HUES6 (cell line): ENCODE data around the gene SGF29.
"Not testable (repeated sequence)": the region's sequence is repeated elsewhere in the genome, so short reads cannot be mapped to it uniquely, and the experiment has no call there.

Experiments used
- H3K27ac ChIP-seq: 2 replicates; pipeline ENCODE4 v1.7.0; 2013; ENCODE audit warnings: low read depth, mild to moderate bottlenecking, low read length, inconsistent platforms
- H3K27me3 ChIP-seq: 2 replicates; pipeline ENCODE4 v1.6.1; 2013; ENCODE audit warnings: low read length; ENCODE audit not compliant: control insufficient read depth, insufficient read depth
- H3K36me3 ChIP-seq: 2 replicates; pipeline ENCODE4 v1.6.1; 2013; ENCODE audit warnings: low read length; ENCODE audit not compliant: control insufficient read depth, insufficient read depth
- H3K4me1 ChIP-seq: 2 replicates; pipeline ENCODE4 v1.6.1; 2013; ENCODE audit warnings: low read length; ENCODE audit not compliant: control insufficient read depth, insufficient read depth
- H3K4me3 ChIP-seq: 2 replicates; pipeline ENCODE4 v1.5.1; 2013; ENCODE audit warnings: low read depth, low read length
- H3K9ac ChIP-seq: one replicate; pipeline ENCODE4 v1.6.1; 2013; ENCODE audit warnings: mild to moderate bottlenecking, low read length
- H3K9me3 ChIP-seq: 2 replicates; pipeline ENCODE4 v1.6.1; 2013; ENCODE audit warnings: low read depth, low read length; ENCODE audit not compliant: control insufficient read depth, insufficient read depth

Gene SGF29

GRCh38 chr16:28537076-28537475 lies 16.6 kb upstream of the SGF29 start:
- H3K4me1 ChIP-seq, result peaks cover 2% of the 10 kb centered on the region; the same call in 1 of the 2 replicates
- no peak overlapping the region for H3K4me3 ChIP-seq
- no peak overlapping the region for H3K27ac ChIP-seq

GRCh38 chr16:28537964-28538732 lies 15.6 kb upstream of the SGF29 start:
- Histone ChIP-seq H3K9me3 (no peaks in the 10 kb centered on the region), H3K4me1 (no peaks in the 10 kb centered on the region), H3K27me3 (no peaks in the 10 kb centered on the region), H3K27ac (no peak overlapping the region), H3K36me3 (no peaks in the 10 kb centered on the region), H3K9ac (no peak overlapping the region), H3K4me3 (no peak overlapping the region)

More at GRCh38 chr16:28537076-28537475, 16.6 kb upstream of the SGF29 start:
- Histone ChIP-seq H3K36me3 (no peaks in the 10 kb centered on the region), H3K9ac (no peak overlapping the region), H3K27me3 (no peaks in the 10 kb centered on the region), H3K9me3 (no peaks in the 10 kb centered on the region)

DNA sequence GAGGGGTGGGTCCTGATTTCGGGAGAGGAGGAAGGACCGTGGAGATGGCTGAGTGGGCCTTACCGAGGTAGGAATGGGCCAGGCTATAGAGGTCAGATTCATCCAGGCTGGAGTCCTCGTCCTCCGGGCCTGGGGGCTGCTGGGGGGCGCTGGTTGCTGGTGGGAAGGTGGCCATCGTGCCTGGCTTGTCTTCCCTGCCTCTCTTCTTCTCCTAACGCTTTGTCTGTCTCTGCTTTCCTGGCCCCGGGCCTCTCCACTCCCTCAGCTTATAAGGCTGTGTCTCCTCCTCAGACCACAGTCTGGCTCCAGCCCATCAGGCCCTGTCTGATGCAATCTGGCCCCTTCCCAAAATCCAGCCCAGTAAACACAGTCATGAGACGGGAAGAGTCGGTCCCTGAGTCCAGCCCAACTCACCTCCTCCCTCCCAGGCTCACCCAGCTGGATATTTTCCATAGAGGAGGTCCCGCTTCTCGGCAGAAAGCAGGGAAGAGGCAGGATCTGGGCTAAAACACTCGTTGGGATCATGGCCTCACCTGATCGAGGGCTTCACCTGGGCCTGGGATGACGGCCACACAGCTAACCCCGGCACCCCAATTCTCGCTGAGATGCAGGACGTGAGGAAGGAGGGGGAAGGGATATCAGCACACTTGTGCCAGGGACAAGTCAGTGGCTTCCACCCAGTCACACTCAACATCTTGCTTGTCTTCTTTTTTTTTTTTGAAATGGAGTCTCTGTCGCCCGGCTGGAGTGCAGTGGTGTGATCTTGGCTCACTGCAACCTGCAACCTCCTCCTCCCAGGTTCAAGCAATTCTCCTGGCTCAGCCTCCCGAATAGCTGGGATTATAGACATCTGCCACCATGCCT lies 14.8 kb upstream of the SGF29 start, which contains the start of gene NUPR1:
NUPR1 (minus strand) TSS at position 242 of the 864 bp plus-strand sequence; CDS start at position 175, 67 bp downstream.
- Histone ChIP-seq H3K4me3 (no peak within 1 kb of the TSS), H3K9ac (no peak within 1 kb of the TSS), H3K4me1 (no peaks in the 10 kb centered on the region), H3K36me3 (no peaks in the 10 kb centered on the region), H3K27me3 (no peaks in the 10 kb centered on the region), H3K27ac (no peak within 1 kb of the TSS), H3K9me3 (no peaks in the 10 kb centered on the region)

- Histone ChIP-seq H3K9ac (no peak overlapping the region), H3K27ac (no peak overlapping the region), H3K27me3 (no peaks in the 10 kb centered on the region), H3K36me3 (no peaks in the 10 kb centered on the region), H3K4me1 (no peaks in the 10 kb centered on the region), H3K9me3 (no peaks in the 10 kb centered on the region), H3K4me3 (no peak overlapping the region)
Observed at GRCh38 chr16:28540346-28540745, 13.4 kb upstream of the SGF29 start.

- no peaks in the 10 kb centered on the region for H3K36me3 ChIP-seq
- no peak overlapping the region for H3K9ac ChIP-seq
- H3K27me3 ChIP-seq, result no peaks in the 10 kb centered on the region
- no peaks in the 10 kb centered on the region for H3K9me3 ChIP-seq
- H3K27ac ChIP-seq, result no peak overlapping the region
- H3K4me1 ChIP-seq, result no peaks in the 10 kb centered on the region
- H3K4me3 ChIP-seq, result no peak overlapping the region
Observed at GRCh38 chr16:28542646-28543045, 11.1 kb upstream of the SGF29 start.

DNA sequence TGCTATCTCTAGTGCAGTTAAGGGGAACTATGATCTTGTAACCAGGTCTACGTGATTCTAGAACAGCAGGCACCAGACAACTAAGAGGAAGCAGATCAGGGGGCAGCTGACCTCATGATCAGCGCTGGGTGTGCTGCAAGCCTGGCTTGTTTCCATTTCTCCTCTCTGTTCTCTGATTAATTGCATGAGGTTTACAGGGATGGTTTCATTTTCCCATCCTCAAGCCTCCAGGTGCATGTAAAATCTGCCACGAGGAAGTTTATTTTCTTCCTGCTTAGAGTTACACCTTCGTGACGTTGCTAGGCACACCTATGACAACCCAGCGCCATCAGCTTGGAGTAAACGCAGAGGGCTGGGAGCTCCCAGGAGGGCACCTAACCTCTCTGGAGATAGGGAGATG lies 10.6 kb upstream of the SGF29 start:
- H3K9me3 ChIP-seq, result no peaks in the 10 kb centered on the region
- H3K27ac ChIP-seq, result no peak overlapping the region
- H3K4me1 ChIP-seq, result no peaks in the 10 kb centered on the region
- H3K4me3 ChIP-seq, result no peak overlapping the region
- H3K9ac ChIP-seq, result no peak overlapping the region
- no peaks in the 10 kb centered on the region for H3K27me3 ChIP-seq
- no peaks in the 10 kb centered on the region for H3K36me3 ChIP-seq

- Histone ChIP-seq H3K9me3 (no peaks in the 10 kb centered on the region), H3K4me1 (no peaks in the 10 kb centered on the region), H3K36me3 (no peaks in the 10 kb centered on the region), H3K4me3 (no peak overlapping the region), H3K9ac (no peak overlapping the region), H3K27me3 (no peaks in the 10 kb centered on the region), H3K27ac (no peak overlapping the region)
Observed at GRCh38 chr16:28544998-28545397, 8.7 kb upstream of the SGF29 start.

GRCh38 chr16:28545964-28546363 lies 7.8 kb upstream of the SGF29 start:
- not testable (repeated sequence) for H3K27me3 ChIP-seq, H3K9me3 ChIP-seq, H3K9ac ChIP-seq, H3K4me1 ChIP-seq, H3K27ac ChIP-seq, H3K36me3 ChIP-seq, H3K4me3 ChIP-seq

DNA sequence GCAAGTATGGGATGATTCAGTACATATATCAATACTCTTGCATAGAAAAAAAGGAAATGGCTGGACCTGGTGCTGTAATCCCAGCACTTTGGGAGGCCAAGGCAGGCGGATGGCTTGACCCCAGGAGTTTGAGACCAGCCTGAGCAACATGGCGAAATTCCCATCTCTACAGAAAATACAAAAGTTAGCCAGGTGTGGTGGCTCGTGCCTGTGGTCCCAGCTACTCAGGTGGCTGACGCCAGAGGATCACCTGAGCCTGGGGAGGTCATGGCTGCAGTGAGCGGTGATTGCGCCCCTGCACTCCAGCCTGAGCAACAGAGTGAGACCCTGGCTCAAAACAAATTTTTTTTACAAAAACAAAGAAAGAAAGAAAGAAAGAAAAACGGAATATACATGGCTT lies 7.1 kb upstream of the SGF29 start:
- no peak overlapping the region for H3K4me3 ChIP-seq
- H3K9ac ChIP-seq, result no peak overlapping the region
- H3K9me3 ChIP-seq, result no peaks in the 10 kb centered on the region
- no peaks in the 10 kb centered on the region for H3K27me3 ChIP-seq
- H3K36me3 ChIP-seq, result no peaks in the 10 kb centered on the region
- H3K27ac ChIP-seq, result no peak overlapping the region
- H3K4me1 ChIP-seq, result no peaks in the 10 kb centered on the region

- Histone ChIP-seq H3K36me3 (no peaks in the 10 kb centered on the region), H3K9ac (no peak overlapping the region), H3K9me3 (no peaks in the 10 kb centered on the region), H3K4me1 (no peaks in the 10 kb centered on the region), H3K27ac (no peak overlapping the region), H3K4me3 (no peak overlapping the region), H3K27me3 (no peaks in the 10 kb centered on the region)
Observed at GRCh38 chr16:28548306-28548802, 5.4 kb upstream of the SGF29 start.
